HG02938 (cell line): ENCODE measurements around the gene ARHGAP15.

Source experiments
- ATAC-seq: cut with Tn5 transposase; IDR thresholded peaks from one replicate; pipeline ENCODE4 v1.9.1; 2021; ENCODE audit warnings: mild to moderate bottlenecking, moderate library complexity; ENCODE audit not compliant: unreplicated experiment

The ARHGAP15 gene

DNA sequence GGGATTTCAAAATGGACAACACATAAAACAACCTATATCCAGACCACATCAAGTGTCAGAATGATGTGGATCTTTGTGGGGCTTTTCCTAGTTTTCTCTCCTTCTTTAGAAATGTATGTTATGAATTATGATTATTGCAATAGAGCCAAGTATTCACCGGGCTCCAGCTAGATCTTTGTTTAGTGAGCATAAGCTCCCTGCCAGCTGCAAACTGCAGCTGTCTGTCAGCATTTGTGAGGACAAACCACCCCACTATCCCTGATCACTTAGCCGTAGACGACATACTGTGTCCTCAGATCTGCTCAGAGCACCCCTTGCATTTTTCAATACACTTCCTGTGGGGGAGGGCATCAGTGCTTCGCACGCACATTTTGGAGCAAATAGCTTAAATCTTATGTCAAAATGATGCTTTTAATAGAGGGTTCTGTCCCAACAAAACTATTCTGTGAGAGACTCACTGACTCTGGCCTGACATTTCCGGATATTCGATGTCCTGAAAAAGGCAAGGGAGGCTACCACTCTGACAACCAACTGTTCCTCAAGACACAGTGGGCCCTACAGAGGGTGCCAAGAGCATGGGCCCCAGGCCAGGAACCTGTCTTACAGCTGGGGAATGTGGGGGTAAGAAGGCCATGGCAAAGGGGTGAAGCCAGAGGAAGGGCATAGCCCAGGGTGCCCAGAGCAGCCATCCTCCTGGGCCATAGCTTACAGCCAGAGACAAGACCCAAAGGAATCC lies 346.0 kb downstream of the ARHGAP15 start:
- no peak for ATAC-seq

DNA sequence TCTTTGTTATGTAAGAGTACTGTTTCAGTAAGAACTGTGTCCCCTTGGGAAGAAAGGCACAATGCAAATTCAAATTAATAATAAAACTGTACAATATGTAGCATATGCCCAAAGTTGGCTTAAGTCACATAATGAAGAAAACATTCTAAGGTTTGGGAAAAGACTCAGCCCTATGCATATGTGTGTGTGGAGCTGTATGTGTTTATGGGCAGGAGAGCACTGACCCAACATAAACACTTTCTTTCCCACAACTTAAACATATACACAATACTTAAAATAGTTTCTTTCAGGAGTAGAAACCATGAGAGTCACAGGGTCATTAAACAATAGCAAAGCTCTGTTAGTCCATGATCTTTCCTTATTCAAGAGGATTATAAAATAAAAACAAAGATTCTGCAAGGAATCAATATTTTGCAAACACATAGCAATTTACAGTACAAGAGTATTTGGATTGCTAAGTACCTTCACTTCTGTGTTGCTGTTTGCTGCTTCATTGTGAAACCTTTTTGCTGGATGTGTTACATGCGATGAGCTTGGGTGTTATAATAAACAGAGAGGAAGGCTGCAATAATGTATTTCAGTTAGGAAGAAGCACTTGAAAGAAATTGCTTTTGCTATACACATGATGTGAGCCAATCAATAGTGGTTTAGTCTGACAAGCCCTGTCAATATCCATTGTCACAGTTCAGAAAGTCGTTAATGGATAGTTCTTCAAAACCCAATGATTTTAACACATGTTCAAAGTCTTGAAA lies 347.3 kb downstream of the ARHGAP15 start:
- ATAC-seq = no peak

DNA sequence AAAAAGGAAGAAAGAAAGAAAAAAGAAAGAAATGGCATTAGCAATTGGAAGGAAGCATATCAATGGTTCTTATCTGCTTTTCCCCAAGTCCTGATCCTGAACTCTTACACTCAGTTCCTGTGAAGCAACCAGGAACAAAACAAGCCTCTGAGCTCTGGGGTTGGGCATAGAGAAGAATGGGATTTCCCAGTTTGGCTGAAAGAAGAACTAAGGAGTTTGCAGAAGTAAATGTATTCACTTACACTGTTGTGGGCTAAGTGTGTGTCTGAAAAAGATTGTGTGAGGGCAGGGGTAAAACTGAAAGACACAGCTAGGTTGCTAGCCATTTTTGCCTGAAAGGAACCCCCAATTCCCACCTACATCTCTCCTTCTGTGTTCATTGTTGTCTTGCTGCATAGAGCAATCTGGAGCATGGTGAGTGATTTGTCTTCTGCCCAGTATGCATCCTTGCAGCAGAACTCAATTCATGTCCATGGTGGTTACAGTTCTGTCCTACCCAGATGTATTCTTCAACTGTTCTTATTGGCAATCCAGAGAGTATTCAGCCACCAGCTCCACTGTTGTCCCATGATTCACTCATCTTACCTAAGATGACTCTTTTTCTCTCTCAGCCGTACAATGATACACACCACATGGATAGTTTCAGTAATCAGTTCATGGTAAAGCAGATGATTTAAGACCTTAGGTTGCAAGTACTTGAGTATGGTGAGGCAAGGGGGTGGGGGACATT lies 348.7 kb downstream of the ARHGAP15 start:
- no peak for ATAC-seq

DNA sequence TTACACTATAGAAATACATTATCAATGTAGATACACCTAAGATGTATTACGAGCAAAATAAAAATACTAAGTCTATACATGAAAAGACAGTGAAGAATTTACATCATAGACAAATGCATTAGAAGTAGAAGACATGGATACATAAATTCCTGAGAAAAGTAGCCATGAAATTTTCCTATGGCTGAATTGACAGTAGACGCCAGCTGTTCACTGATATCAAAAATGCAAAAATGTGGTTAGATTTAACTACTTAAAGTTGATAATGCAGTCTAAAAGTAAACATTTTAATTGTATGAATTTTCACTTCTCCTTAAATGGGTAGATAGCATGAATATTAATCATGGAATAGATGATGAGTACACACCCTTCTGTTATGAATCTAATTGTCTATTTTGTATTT lies 350.9 kb downstream of the ARHGAP15 start:
- no peak for ATAC-seq

DNA sequence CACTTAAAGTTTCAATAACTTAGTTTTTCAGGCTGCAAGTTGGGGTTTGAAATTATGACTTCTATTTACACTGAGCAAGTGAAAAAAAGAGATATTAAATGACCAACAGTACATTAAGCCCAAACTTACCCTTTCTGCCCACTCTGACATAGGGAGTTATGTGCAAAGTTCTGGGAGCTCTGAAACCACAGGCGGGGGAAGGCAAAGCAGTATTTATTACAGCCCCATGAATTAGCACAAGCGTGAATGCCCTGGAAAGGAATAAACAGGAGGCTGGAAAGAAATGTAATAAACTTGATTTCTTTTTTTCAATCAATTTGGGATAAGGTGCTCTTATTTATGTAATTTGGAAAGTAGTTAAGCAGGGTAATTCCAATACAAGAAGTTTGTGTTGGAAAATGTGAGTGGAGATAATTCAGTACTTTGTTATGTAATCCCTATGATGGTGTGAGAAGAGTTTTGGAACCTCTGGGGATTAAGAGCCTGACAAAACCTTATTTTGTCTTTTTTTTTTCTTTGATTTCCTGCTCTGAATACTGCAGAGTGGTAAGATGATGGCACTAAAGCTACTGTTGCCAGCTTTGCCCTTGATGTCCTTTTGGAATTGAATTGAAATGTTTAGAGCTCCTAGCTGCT lies 351.5 kb downstream of the ARHGAP15 start:
- ATAC-seq = no peak

DNA sequence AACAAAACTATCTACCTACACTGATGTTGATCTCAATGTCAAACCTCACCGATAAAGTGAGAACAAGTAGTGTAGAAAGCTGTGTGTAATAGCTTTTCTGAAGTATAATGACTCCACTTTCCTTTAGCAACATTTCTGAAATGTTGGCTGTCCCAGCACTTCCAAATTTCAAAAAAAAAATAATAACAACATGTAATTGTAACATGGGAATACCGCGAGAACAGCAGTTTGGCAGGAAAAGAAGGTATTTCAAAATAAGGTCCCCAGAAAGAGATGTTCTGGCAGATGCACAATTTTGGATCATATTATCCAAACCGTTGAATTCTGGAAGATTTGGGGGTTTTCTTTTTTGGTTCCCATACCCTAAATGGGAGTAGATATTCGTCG lies 352.0 kb downstream of the ARHGAP15 start:
- ATAC-seq = no peak

DNA sequence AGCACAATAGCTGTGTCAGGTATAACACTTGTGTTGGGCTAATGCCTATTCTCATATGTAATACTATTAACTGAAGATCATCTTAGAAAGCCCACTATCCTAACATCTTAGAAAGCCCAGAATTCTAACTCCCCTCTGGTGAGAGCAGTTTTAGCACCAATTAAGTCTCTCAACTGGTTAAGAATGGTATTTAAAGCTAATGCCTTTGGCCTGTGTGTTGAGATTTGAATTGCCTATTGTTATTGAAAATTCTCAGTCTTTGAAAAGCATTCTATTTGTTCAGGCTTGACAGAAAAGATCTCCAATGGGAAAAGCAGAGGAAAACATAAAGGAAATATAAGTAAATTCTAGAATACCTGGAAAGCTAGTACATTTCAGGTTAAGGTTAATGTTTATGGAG lies 352.5 kb downstream of the ARHGAP15 start:
- ATAC-seq = no peak

DNA sequence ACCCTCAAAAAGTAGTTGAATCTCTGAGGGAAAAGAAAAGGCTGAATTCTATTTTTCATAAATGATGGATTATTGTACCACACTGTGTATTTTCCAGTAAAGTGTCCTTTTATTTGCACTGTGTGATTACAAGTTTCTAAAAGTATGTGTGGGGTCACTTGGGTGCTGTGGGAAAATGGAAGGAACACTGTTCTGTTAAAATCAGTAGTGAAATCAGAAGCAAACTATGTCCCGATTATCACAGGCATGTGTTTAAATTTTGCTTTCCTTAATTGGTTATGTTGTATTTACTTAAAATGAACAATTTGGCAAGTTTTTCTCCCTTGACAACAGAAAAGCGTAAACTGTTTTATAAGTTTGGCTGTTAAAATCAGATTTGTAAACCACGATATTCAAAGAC lies 353.1 kb downstream of the ARHGAP15 start:
- ATAC-seq = no peak

DNA sequence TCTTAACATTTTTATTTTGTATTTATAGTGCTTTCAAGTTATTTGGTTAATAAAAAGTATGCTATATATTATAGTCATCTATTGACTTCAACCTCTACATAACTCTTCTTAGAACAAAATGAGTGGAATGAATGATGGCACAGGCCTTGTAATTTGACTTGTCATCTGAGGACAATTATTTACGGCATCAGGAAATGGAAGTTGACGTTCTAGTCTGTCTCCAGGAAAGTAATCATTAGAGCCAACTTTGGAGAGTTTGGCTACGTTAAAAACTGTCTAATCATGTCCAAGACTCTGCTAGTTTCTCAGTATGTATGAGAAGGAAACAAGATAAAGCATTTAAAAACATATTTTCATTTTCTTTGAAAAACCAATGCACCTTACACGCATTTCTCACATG lies 353.6 kb downstream of the ARHGAP15 start:
- no peak for ATAC-seq

DNA sequence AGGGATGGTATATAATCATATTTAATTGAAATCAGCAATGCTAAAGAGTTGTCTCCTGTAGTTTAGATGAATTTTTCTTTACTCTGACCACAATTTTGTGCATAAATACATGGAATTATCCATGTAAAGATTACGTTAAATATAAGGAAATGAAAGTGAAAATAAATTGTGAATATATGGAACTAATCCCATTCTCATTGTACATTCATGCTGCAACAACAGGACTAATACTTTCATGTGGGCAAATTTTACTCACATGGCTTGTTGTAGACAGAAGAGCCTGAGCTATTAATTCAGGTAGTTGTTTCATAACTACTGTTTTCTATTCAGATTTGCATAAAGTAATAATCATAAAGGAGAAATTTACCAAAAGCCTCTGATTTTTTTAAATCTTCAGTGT lies 357.8 kb downstream of the ARHGAP15 start:
- no peak for ATAC-seq

DNA sequence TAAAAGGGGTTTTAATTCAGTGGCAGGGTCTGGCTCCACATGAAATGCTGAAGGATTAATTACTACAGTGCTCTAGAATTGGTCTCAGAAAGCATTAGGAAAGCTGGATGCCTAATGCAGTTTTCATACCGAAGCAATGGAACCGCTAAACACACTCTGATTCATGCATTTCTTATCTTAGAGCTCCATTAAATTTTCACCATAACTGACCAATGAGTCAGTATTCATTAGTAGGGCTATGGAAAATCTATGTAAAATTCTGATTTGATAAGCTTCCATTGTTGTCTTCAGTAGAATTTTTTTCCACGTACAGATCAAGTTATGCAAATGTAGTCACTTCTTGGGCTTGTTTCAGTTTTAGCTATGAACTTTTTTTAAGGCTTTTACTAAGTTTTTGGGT lies 359.9 kb downstream of the ARHGAP15 start:
- no peak for ATAC-seq

DNA sequence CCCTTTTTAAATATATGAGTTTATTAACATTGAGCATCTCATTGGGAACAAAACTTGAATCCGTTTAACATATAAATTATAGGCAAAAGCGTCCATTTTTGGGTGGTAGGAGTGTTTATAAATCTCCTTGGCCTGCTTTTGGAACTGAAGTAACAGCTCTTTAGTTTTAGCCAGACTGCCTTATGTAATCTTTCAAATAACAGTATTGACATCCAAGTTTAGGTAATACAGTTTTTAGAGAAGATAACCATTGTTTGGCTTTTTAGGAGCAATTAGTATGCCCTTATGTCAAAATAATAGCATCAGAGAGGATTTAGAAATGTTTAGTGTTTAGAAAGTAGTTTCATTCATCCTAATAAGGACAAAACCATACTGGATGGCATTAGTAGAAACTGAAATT lies 361.9 kb downstream of the ARHGAP15 start:
- no peak for ATAC-seq

DNA sequence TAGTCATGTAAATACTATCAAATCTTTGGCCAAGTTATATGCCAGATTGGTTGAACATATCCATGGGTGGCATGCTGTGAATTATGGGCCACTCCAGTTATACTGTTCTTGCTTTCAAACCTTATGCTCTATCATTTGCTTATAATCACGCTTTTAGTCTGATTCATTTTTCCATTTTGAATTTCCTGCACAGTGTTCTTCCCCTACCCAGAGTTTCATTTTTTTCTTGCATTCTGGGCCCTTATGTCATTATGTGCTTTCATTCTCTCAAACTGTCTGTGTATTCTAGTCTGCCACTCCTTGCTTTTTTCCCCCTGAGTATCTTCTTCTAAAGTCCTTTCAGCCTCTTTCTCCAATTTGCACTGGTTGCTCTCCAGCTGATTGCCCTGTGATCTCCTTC lies 364.1 kb downstream of the ARHGAP15 start:
- no peak for ATAC-seq

DNA sequence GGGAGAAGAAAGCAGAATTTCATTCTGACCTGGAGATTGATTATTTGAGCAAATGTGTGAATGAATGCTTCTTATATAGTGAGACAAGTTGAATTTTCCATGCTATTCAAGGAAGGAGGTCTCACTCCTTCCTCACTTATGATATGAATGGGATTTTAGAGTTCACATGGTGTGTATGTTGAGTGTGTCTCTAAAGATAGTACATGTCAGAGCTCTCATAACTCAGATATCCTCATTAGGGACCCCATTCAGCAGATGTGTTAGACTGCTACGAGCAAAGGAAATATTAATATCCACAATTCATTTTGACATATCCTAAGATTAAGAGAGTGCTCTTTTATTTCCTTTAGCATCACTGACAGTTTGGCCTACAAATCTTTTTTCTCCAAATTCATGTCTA lies 368.5 kb downstream of the ARHGAP15 start:
- no peak for ATAC-seq

DNA sequence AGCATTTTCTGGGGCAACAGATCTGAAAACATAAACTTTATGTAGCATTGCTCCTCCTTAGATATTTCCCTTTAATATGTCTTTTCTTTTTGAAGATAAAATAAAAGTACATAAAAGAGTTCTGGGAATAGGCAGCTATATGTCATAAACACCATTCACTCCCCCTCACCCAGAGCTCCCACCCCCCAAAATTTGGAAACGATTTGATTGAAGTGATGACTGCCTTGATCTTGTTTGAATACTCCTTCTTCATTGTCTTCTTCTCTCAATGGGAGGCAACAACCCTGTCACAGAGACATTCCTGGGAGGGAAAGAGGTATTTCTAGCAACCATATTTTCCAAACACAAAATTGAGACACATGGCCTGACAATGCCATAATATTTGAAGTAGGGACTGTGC lies 369.3 kb downstream of the ARHGAP15 start:
- no peak for ATAC-seq

DNA sequence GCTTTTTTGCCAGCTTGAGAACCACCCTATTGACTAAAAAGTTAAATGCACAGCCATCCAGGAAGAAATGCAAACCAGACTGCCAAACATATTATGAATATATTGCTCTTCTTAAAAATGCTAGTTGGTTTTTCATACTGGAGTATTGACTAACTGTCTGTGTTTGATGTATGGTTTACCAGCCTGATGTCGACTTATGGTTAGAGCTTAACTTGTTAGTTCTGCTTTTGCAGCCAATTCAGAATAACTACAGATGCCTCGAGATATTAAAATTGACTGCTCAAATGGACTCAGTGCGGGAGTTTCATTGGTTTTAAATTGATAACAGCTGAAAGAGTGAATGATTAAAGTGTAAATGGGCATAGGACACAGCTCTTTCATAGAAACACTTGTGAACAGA lies 369.8 kb downstream of the ARHGAP15 start:
- no peak for ATAC-seq

DNA sequence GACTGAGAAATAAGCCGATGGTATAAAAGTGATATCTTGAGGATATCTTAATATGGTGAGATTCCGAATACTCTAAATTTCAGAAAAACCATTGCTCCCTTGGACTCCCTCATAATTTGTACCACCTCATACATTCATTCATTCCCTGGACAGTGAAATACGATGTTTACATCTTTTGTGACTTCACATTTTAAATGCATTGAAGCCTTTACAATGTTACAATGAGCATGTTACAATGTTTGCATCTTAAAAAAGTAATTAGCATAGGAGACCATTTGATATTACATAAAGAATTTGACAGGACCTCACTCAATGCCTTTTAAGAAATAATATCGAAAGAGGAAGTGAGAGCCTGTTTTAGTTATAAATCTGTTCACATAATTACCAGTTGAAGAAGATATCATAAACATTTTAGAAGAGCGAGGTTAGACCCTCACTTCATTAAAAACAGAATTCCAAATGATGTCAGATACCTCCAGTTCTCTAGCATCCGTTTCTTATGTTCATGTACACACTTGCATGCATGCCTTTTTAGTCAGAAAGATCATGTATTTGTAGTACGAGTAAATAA lies 372.0 kb downstream of the ARHGAP15 start:
- ATAC-seq = no peak

DNA sequence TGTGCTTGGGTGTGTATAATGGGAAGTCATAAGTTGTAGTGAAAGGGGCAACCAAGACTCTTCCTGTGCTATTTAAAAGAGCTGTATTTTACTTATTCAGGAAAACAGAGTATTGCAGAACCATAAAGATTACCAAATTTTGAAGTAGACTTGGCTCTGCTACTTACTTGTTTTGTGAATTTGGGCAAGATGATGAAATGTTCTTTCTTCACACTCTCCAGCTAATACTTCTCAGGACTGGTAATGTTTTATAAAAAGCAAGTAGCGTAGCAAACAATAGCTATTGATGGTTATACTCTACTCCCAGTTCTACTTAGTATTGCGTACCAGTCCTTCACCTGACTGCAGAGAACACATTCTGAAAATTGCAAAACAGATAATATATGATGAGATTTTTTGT lies 374.1 kb downstream of the ARHGAP15 start:
- ATAC-seq = no peak

DNA sequence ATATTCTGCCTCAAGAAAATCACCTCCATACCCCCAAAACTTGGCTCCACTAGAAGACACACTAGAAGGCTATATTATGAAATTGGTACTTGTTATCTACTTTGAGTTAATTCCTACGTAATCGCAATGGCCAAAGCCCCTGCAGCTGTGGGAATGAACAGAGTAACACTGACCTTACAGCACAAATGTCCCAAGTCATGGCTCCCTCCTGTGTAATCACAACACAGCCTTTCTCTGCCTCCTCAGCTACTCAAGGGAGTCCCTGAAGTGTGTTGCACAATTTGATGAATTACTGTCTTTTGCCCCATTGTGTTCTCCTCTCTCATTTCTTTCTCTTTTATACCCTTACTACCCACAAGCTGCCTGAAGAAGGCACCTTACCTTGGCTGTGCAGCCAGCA lies 375.2 kb downstream of the ARHGAP15 start:
- no peak for ATAC-seq

DNA sequence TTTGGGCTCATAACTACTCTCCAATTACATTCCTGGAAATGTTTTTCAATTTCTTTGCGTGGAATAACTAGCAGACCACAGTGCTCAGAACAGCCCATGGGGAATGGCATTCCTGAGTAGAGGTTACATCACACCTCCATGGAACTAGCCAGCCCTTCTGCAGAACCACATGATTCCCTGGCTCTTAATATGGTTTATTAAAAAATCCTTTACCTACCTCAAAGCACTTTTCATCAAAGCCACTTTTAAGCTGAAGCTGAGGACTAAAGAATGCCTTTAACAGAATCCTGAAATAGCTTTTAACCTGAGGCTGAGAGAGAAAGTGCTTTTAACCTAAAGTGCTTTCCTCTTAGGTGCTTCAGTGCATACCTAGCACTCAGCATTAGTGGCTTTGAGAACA lies 376.3 kb downstream of the ARHGAP15 start:
- ATAC-seq = no peak

DNA sequence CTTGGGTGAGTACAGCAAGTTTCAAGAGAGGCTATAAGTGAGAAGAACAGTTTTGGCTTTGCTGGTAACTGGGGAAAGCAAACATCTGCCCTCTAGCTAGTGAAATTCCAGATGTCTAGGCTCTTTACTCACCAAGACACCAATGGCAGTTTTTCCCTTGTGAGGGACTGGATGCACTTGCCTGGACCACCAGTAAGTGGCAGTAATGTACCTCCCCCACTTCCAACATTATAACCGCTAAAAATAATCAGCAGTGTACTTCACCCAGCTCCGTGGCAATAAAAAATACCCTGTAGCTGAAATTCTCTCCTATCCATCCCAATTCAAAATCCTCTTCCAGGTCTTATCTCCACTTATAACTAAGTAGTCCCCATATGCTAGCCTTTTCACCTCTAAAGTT lies 383.9 kb downstream of the ARHGAP15 start:
- ATAC-seq = no peak
